Endothelial cell of umbilical vein (primary cell): ENCODE results near the gene RAB44.

Experiments
- CTCF ChIP-seq, 2 donors: IDR thresholded peaks; 1 replicate in 1 of 2; 2 replicates in 1 of 2; pipeline ENCODE4 v1.5.1; 2011; ENCODE audit warnings: low read length in 2 of 2, mild to moderate bottlenecking in 2 of 2, moderate library complexity in 2 of 2, control low read depth in 1 of 2, inconsistent platforms in 1 of 2, low read depth in 1 of 2; ENCODE audit not compliant: insufficient read depth in 1 of 2; ENCODE audit errors: extremely low read depth in 1 of 2
- EZH2 ChIP-seq: IDR thresholded peaks from 2 replicates; pipeline ENCODE4 v1.6.1; 2012; ENCODE audit warnings: borderline replicate concordance, low read depth, mild to moderate bottlenecking, moderate library complexity, low read length, inconsistent platforms; ENCODE audit not compliant: severe bottlenecking
- MAX ChIP-seq: IDR thresholded peaks from 2 replicates; pipeline ENCODE4 v1.6.1; 2011; ENCODE audit not compliant: insufficient read depth, insufficient read length
- MYC ChIP-seq: IDR thresholded peaks from one replicate; pipeline ENCODE4 v1.6.1; 2011; ENCODE audit warnings: mild to moderate bottlenecking, low read depth, low read length
- POLR2A ChIP-seq: IDR thresholded peaks from 2 replicates; pipeline ENCODE4 v1.6.1; 2012; ENCODE audit warnings: low read depth, mild to moderate bottlenecking, control low read depth, low read length
- POLR2AphosphoS5 ChIP-seq: IDR thresholded peaks from 2 replicates; pipeline ENCODE4 v1.6.1; 2012; ENCODE audit warnings: low read depth, mild to moderate bottlenecking, control low read depth, low read length, moderate library complexity; ENCODE audit not compliant: insufficient read depth

- TF ChIP-seq POLR2A (no peak), CTCF (IDR thresholded peaks at IDR 0.05; ENCODE audit: extremely low read depth in 1 of 2, insufficient read depth in 1 of 2, low read depth in 1 of 2, low read length in 2 of 2) (no peak), MYC (no peak), POLR2AphosphoS5 (no peak), EZH2 (no peak), MAX (no peak)
Measured at GRCh38 chr6:36673882-36674281, 23.7 kb upstream of the RAB44 start.
